Fibroblast of the aortic adventitia (primary cell): ENCODE results near the gene NPAS1. TPM values are rescaled to one million over a fixed set of nuclear protein-coding genes. Genes with fewer than 3 reads are reported as not detected.
"Not testable (repeated sequence)": the region's sequence is repeated elsewhere in the genome, so short reads cannot be mapped to it uniquely, and the experiment has no call there.

Experiments used
- DNase-seq: peaks from one replicate; pipeline ENCODE4 v3.0.0-alpha.2; 2010; ENCODE audit warnings: low read depth
- H3K4me3 ChIP-seq: 2 replicates; pipeline ENCODE4 v1.5.1; 2011; ENCODE audit warnings: low read depth, mild to moderate bottlenecking, control low read depth, low read length, moderate library complexity
- total RNA-seq: library from RNA; depleted of rRNA; stranded (reverse); fragments of >200 nt; gene quantifications from 2 replicates; pipeline ENCODE4 v1.2.3, GENCODE V29; 2012; ENCODE audit warnings: low replicate concordance
- TF ChIP-seq, protein P1 (sequence below): IDR thresholded peaks from 2 replicates; pipeline ENCODE4 v1.5.1; 2011; ENCODE audit warnings: mild to moderate bottlenecking, low read length, control low read depth, inconsistent platforms; ENCODE audit not compliant: insufficient read depth

NPAS1 gene
- total RNA-seq, 1 donor = 2.1 TPM

DNA sequence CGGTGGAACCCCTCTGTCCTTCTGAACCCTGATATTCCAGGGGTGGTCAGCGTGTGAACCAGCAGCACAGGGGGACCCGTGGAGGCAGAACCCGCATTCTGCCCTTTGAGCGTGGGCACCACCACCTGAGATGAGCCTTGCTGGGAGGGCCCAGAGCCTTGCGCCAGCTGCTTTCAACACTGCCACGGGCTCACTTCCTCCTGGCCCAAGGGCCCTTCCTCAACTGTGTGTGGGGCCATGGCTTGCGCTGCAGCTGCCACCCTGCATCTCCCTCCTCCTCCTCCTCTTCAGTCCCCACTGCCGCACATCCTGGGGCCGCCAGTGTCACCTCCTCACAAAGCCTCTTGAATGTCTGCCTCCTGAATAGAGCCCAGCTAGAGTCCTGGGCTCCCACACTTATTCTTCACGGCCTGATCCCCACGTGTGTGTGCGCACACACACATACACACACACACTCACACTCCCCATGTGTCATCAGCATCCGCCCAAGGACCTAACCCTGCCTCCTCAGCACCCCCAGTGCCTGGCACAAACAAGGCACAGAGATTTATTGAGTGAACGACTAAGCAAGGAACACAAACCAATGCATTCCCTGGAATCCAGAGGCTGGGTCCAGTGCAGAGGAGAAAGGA is 55.7 kb downstream of the NPAS1 start:
- DNase-seq = no peak
- TF ChIP-seq, protein P1, sequence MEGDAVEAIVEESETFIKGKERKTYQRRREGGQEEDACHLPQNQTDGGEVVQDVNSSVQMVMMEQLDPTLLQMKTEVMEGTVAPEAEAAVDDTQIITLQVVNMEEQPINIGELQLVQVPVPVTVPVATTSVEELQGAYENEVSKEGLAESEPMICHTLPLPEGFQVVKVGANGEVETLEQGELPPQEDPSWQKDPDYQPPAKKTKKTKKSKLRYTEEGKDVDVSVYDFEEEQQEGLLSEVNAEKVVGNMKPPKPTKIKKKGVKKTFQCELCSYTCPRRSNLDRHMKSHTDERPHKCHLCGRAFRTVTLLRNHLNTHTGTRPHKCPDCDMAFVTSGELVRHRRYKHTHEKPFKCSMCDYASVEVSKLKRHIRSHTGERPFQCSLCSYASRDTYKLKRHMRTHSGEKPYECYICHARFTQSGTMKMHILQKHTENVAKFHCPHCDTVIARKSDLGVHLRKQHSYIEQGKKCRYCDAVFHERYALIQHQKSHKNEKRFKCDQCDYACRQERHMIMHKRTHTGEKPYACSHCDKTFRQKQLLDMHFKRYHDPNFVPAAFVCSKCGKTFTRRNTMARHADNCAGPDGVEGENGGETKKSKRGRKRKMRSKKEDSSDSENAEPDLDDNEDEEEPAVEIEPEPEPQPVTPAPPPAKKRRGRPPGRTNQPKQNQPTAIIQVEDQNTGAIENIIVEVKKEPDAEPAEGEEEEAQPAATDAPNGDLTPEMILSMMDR = no peak
- no peak overlapping the region for H3K4me3 ChIP-seq

DNA sequence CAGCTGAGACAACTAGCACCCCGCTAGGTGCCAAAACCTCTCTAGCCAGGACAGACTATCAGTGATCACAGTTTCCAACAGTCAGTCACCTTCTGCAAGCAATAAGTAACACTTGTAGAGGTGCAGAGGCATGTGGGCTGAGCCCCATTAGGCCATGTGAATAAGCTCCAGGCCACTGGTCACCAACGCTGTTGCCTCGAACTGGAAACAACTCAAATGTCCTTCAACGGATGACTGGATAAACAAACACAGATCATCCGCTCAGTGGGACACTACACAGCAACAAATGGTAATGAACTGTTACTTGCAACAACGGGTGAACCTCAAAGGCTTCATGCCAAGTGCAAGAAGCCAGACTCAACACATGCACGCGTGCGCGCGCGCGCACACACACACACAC is 56.3 kb downstream of the NPAS1 start:
- TF ChIP-seq, protein P1 = no peak
- no peak overlapping the region for H3K4me3 ChIP-seq
- DNase-seq = no peak

DNA sequence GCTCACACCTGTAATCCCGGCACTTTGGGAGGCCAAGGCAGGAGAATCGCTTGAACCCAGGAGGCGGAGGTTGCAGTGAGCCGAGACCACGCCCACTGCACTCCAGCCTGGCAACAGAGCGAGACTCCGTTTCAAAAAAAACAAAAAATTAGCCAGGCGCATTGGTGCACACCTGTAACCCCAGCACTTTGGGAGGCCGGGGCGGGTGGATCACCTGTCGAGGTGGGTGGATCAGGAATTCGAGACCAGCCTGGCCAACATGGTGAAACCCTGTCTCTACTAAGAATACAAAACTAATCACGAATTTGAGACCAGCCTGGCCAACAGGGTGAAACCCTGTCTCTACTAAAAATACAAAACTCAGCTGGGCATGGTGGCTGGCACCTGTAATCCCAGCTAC is 58.7 kb downstream of the NPAS1 start:
- DNase-seq, H3K4me3 ChIP-seq: not testable (repeated sequence)

DNA sequence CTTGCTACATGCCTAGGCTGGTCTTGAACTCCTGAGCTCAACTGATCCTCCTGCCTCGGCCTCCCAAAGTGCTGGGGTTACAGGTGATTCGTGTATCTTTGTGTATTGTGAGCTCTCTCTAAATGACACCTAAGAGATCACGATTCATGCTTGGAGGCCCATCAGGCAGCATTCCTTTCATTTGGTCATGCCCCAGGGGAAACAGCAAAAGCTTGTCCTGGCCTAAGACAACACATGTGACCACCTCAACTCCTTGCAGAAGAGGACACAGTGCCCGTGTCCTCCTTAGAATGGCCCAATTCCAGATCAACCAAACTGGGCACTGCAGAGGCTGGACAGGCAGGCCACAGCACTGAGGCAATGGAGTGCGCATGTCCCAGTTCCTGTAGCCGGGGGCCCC is 61.5 kb downstream of the NPAS1 start:
- TF ChIP-seq, protein P1 = no peak
- H3K4me3 ChIP-seq = no peak overlapping the region
- DNase-seq = no peak

DNA sequence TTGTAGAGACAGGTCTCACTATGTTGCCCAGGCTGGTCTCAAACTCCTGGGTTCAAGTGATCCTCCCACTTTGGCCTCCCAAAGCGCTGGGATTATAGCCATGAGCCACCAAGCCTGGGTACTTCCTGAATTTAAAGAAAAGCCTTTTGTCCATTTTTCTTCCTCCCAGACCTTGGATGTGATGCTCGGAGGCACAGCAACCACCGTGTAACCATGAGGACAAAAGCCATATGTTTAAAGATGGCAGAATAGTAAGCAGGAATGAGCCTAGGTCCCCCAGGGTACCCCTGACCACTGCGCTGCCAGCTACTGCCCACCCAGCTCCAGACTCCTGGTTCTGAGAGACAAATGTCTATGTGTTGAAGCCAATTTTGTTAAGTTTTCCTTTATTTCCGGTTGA is 62.9 kb downstream of the NPAS1 start:
- DNase-seq = no peak
- H3K4me3 ChIP-seq = no peak overlapping the region
- TF ChIP-seq, protein P1 = no peak

DNA sequence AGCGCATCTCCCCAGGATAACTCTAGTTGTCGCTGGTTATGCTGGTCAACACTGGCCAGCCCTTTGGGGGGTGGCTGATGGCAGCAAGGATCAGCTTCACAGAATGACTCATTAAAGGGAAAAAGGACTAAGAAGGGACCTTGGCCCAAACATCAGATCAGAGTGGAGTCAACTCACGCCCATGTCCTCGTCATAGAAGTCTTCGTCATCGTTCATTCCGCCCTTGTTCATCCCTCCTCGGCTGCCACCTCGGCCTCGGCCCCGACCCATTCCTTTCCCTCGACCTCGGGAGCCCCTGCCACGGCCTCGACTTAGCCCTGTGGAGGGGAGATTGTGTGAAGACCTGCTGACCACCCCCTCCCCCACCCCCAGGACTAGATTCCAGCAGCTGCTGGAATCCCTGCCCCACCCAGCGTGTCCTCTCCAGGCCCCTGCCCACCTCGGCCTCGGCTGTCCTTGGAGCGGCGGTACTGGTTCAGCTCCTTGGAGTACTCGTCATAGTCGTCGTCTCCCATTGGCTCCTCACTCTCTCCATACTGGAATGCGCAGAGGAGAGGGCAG is 65.3 kb downstream of the NPAS1 start:
- no peak overlapping the region for H3K4me3 ChIP-seq
- TF ChIP-seq, protein P1 = no peak
- no peak for DNase-seq

DNA sequence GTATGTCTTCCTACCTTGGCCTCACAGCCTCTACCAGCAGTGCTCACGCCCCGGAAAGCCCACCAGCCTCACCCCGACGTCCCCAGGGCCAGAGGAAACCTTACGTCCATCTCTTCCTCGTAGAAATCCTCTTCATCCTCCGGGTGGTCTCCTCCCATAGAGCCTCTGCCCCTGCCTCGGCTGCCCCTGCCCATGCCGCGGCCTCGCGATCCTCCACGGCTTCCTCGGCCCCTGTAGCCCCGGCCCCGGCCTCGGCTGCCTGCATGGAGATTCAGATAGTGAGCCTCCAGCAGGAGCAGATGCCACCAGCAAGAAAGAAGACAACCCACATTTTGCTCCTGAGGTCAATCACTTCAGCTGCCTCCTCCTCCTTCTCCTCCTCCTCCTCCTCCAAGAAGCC is 66.6 kb downstream of the NPAS1 start:
- TF ChIP-seq, protein P1 = no peak
- DNase-seq = no peak
- no peak overlapping the region for H3K4me3 ChIP-seq
